GM19468 (cell line): ENCODE measurements around the gene FAM107B.
"Not testable (repeated sequence)": the region's sequence is repeated elsewhere in the genome, so short reads cannot be mapped to it uniquely, and the experiment has no call there.

ENCODE experiments used
- ATAC-seq: cut with Tn5 transposase; IDR thresholded peaks from one replicate; pipeline ENCODE4 v1.9.1; 2021; ENCODE audit warnings: mild to moderate bottlenecking, moderate library complexity, moderate number of reproducible peaks; ENCODE audit not compliant: unreplicated experiment; ENCODE audit errors: extremely low read depth

FAM107B gene

GRCh38 chr10:14608381-14609001, 166.2 kb downstream of the FAM107B start:
- no peak for ATAC-seq

- no peak for ATAC-seq
Observed at GRCh38 chr10:14606633-14607032, 168.1 kb downstream of the FAM107B start.

GRCh38 chr10:14605231-14605925, 169.3 kb downstream of the FAM107B start:
- ATAC-seq: no peak

DNA sequence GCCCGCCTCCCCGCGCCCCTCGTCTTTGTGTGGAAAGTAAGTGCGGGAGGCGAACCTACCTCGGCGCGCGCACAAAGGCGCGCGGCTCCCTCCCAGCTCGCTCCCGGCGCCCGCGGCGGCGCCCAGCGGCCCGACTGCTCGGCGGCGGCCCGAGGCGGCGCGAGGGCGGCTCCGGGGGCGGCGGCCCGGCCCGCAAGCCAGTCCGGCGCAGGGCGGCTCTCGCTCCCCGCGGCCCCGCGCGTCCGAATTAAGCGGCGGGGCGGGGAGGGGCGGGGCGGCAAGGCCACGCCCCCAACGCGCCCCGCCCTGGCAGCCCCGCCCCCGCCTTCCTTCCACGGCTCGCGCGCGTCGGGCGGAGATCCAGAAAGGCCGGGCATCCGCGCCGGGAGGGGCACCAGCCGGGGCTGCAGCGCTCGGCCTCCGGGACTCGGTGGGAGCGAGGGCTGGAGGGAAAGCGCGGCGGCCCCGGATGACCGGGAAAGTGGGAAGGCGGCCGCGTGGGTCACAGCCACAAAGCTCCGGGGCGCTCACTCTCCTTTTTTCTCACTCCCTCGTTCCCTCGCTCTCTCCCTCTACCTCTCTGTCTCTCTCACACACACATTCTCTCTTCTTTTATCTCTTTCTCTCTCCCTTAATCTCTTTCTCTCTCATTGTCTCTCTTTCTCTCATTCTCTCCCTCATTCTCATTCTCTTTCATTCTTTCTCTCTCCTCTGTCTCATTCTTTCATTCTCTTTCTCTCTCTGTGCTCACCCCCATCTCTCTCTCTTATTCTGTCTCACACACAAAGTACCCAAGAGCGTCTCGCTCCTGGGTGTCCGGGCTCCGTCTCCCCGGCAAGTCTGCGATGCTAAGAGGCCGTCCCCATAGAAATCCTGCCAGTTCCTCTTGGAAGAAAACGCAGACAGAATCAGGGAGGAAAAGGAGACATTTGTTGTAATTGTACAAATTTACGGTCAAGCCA, 170.2 kb downstream of the FAM107B start:
- peak; percentile 21 for ATAC-seq

- no peak for ATAC-seq
Observed at GRCh38 chr10:14603534-14604102, 171.1 kb downstream of the FAM107B start.

DNA sequence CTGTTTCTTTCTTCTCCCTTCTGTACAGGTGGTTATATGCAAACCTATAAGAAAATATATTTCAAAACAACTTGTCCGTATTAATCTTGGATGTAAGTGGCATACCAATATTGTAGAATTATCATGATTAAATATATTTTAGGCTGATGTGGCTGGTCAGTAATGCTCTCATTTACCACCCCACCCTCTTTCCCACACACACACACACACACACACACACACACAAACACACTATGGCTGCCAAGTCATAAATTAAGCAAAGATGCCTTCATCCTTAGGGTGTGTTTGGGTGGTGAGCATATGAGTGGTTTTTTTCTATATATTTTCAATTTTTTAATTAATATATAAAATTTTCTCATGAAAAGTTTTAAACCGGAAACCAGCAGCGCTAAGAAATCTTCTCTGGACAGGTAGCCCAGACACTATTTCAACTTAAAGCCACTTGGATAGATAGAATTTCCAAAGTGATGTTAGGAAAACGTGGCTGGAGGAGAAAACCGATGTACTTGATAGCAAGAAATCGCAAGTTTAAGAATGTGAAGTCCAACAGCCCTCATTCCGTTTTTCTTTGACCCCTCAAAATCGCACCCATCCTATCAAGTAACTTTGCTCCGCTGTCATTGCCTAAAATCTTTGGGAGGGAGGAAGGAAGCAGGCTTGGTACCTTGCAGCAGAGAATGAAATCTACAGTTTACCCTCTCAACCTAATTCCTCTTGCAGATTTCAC, 171.7 kb downstream of the FAM107B start:
- ATAC-seq: no peak

- ATAC-seq: no peak
Observed at GRCh38 chr10:14601872-14602725, 172.6 kb downstream of the FAM107B start.

- no peak for ATAC-seq
Observed at GRCh38 chr10:14601326-14601725, 173.4 kb downstream of the FAM107B start.

DNA sequence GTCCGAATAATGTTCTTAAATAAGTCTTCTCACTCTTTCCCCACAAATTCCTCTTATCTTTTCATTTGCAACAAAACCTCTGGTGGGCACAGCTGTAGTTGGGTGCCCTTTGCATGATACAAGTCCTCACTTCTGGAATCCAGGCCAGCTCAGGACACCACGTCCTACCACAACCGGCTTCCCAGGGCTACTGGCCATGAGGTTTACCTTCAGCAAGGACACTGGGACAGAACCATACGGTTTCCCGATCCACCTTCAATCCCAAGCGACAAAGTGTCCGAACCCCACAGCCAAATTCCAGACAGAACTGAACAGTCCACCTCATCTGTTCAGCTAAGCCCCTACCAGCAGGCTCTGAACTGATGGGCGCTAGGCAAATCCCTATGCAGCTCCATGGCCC, 174.6 kb downstream of the FAM107B start:
- no peak for ATAC-seq

GRCh38 chr10:14598809-14599764, 175.6 kb downstream of the FAM107B start:
- no peak for ATAC-seq

DNA sequence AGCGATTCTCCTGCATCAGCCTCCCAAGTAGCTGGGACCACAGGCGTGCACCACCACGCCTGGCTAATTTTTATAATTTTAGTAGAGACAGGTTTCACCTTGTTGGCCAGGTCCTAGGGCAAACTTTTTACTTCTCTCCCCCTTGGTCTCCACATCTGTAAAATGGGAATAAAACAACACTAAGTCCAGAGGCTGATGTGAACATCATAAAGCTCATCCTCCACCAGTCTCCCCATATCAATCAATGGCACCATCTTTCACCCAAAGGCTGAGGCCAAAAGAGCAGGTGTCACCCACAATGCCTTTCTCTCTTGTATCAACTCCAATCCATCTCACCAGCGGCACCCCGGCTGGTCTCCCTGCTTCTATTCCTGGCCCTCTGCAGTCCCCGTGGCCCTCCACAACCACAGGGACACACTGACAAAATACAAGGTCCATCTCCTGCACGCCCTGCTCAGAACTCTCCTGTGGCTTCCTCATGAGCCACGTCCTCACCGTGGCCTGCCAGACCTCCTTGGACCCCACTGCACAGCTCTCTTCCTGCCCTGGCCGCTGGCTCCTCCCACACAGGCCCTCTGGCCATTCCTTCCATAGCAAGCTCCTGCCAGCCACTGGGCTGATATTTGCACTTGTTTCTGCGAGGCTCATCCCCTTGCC, 179.0 kb downstream of the FAM107B start:
- ATAC-seq: no peak

DNA sequence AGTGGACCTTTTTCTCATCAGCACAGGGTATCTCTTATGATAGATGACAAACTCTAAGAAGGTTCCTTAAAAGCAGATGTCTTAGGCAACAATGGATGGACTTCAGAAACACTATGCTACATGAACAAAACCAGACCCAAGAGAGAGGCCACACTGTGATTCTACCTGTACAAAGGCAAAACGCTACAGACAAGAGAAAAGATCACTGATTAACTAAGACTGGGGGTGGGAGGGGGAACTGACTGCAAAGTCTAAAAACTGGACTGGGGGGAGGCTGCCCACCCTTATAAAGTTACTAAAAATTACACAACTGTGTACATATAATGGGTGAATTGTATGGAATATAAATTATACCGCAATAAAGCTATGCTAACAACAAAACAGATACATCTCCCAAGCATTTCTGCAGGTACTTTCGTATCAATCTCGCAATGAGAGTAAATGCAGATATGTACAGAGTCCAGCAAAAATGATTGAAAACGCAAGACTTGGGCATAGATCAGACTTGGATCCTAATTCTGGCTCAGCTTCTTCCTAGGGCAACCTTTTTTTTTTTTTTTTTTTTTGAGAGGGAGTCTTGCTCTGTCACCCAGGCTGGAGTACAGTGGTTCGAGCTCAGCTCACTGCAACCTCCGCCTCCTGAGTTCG, 179.7 kb downstream of the FAM107B start:
- ATAC-seq: no peak

DNA sequence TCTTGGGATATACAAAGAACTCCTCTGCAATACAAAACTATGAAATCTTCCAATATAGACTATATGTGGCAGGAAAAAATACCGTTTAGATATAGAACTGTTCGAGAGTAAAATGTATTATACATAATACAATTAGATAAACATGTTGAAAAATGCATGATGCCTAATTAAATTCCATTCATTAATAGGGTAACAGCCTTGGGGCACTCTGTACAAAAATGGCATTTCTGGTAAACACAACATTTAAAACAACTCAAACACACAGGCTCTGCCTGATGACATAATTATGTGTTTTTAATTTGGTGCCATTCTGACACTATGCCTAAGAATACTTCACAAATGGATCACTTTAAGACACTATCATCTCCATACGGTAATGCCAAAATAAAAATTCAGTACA, 180.9 kb downstream of the FAM107B start:
- no peak for ATAC-seq

- no peak for ATAC-seq
Observed at GRCh38 chr10:14592566-14592965, 182.1 kb downstream of the FAM107B start.

GRCh38 chr10:14592026-14592425, 182.7 kb downstream of the FAM107B start:
- ATAC-seq: no peak

- ATAC-seq: not testable (repeated sequence)
Observed at GRCh38 chr10:14588938-14589294, 185.8 kb downstream of the FAM107B start.
